OCI-LY1 (cell line): ENCODE results near the gene PSMD6.

ENCODE experiments used
- EZH2 ChIP-seq: fragments of 200-600 bp; sonication (generic), shearing (Covaris generic); IDR thresholded peaks from 2 replicates; pipeline ENCODE4 v1.8.0; 2017; ENCODE audit warnings: borderline replicate concordance, mixed run types, mild to moderate bottlenecking, antibody characterized with exemption, low read length, moderate library complexity, mixed read lengths
- TF ChIP-seq, protein P1 (sequence below): fragments of 200-600 bp; sonication (generic), shearing (Covaris generic); IDR thresholded peaks from 2 replicates; pipeline ENCODE4 v1.5.1; 2017; ENCODE audit warnings: mild to moderate bottlenecking, antibody characterized with exemption, low read length, moderate library complexity, mixed read lengths

DNA sequence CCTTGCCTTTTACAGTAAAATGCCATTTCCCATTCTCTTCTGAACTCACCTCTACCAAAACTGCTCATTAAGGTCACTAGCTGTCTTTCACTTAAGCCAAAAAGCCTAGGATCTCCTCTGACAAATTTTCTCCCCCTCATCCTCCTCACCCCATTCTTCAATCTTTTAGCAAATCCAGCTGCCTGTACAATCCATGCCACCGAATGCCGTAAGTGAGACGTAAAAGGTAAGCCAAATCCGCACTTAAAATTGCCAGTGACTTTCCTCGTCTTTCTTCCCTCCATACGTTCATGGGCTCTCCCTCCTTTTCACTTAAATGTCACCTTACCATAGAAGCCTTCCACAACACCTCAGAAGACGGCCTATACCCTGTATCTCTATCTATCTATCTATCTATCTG is 13.8 kb downstream of the PSMD6 start:
- TF ChIP-seq, protein P1, sequence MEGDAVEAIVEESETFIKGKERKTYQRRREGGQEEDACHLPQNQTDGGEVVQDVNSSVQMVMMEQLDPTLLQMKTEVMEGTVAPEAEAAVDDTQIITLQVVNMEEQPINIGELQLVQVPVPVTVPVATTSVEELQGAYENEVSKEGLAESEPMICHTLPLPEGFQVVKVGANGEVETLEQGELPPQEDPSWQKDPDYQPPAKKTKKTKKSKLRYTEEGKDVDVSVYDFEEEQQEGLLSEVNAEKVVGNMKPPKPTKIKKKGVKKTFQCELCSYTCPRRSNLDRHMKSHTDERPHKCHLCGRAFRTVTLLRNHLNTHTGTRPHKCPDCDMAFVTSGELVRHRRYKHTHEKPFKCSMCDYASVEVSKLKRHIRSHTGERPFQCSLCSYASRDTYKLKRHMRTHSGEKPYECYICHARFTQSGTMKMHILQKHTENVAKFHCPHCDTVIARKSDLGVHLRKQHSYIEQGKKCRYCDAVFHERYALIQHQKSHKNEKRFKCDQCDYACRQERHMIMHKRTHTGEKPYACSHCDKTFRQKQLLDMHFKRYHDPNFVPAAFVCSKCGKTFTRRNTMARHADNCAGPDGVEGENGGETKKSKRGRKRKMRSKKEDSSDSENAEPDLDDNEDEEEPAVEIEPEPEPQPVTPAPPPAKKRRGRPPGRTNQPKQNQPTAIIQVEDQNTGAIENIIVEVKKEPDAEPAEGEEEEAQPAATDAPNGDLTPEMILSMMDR, result no peak
- TF ChIP-seq EZH2, result no peak
